K562 (cell line): ENCODE data around the gene EPHB4.

Experiments used
- EZH2 ChIP-seq: IDR thresholded peaks from 2 replicates; pipeline ENCODE4 v1.6.1; 2012; ENCODE audit warnings: low read depth, mild to moderate bottlenecking, inconsistent platforms, low read length, borderline replicate concordance
- HNRNPK ChIP-seq: fragments of 200-400 bp; formaldehyde crosslinking; IDR thresholded peaks from one replicate; pipeline ENCODE4 v1.6.1; 2018; ENCODE audit warnings: mild to moderate bottlenecking, low read depth, low read length; ENCODE audit not compliant: poor library complexity, severe bottlenecking
- NCOA6 ChIP-seq: fragments of 450-650 bp; IDR thresholded peaks from 2 replicates; pipeline ENCODE4 v1.6.1; 2017; ENCODE audit warnings: mild to moderate bottlenecking
- POLR2A ChIP-seq: fragments of 450-650 bp; conservative IDR thresholded peaks from 2 replicates; pipeline ENCODE4 v1.6.1; 2016
- PRPF4 ChIP-seq: fragments of 200-400 bp; formaldehyde crosslinking; IDR thresholded peaks from one replicate; pipeline ENCODE4 v1.6.1; 2017; ENCODE audit warnings: low read length, low read depth, mild to moderate bottlenecking; ENCODE audit not compliant: insufficient read depth, poor library complexity, severe bottlenecking
- RBM14 ChIP-seq: fragments of 200-400 bp; formaldehyde crosslinking; IDR thresholded peaks from 2 replicates; pipeline ENCODE4 v1.6.1; 2018; ENCODE audit warnings: low read depth, mild to moderate bottlenecking, low read length, moderate library complexity, borderline replicate concordance; ENCODE audit not compliant: insufficient read depth
- ZNF140 ChIP-seq: fragments of 250-450 bp; sonication (Bioruptor Pico); IDR thresholded peaks from 2 replicates; pipeline ENCODE4 v1.8.0; 2021; ENCODE audit warnings: moderate library complexity, mild to moderate bottlenecking, inconsistent platforms
- TF ChIP-seq, protein P1 (sequence below): sonication (generic); formaldehyde crosslinking; IDR thresholded peaks from 2 replicates; pipeline ENCODE4 v1.5.0; 2020; ENCODE audit warnings: missing genetic modification reagents
- TF ChIP-seq, protein P2 (sequence below): sonication (generic); formaldehyde crosslinking; IDR thresholded peaks from 2 replicates; pipeline ENCODE4 v1.8.1; 2023; ENCODE audit warnings: mild to moderate bottlenecking, missing genetic modification reagents
- TF ChIP-seq, protein P3 (sequence below): sonication (generic); formaldehyde crosslinking; IDR thresholded peaks from 2 replicates; pipeline ENCODE4 v1.8.0; 2022; ENCODE audit warnings: mild to moderate bottlenecking, missing genetic modification reagents
- TF ChIP-seq, protein P4 (sequence below): fragments of 450-650 bp; formaldehyde crosslinking; IDR thresholded peaks from 2 replicates; pipeline ENCODE4 v1.4.0; 2020; ENCODE audit warnings: mild to moderate bottlenecking, mixed read lengths

DNA sequence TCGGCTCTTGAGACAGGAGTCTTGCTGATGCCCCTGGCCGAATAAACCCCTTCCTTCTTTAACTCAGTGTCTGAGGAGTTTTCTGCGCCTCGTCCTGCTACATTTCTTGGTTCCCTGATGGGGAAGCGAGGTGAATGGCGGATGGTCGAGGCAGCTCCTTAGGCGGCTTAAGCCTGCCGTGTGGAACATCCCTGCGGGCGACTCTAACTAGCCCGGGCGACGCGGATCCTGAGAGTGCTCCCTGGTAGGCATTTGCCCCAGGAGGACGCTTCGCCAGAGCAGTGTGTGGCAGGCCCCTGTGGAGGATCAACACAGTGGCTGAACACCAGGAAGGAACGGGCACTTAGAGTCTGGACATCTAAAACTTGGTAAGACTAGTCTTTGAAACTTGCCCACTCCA lies 12.0 kb upstream of the EPHB4 start:
- TF ChIP-seq, protein P1, sequence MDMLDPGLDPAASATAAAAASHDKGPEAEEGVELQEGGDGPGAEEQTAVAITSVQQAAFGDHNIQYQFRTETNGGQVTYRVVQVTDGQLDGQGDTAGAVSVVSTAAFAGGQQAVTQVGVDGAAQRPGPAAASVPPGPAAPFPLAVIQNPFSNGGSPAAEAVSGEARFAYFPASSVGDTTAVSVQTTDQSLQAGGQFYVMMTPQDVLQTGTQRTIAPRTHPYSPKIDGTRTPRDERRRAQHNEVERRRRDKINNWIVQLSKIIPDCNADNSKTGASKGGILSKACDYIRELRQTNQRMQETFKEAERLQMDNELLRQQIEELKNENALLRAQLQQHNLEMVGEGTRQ (CRISPR knock-in tag) = no peak
- TF ChIP-seq, protein P2, sequence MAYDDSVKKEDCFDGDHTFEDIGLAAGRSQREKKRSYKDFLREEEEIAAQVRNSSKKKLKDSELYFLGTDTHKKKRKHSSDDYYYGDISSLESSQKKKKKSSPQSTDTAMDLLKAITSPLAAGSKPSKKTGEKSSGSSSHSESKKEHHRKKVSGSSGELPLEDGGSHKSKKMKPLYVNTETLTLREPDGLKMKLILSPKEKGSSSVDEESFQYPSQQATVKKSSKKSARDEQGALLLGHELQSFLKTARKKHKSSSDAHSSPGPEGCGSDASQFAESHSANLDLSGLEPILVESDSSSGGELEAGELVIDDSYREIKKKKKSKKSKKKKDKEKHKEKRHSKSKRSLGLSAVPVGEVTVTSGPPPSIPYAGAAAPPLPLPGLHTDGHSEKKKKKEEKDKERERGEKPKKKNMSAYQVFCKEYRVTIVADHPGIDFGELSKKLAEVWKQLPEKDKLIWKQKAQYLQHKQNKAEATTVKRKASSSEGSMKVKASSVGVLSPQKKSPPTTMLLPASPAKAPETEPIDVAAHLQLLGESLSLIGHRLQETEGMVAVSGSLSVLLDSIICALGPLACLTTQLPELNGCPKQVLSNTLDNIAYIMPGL = no peak
- no peak for TF ChIP-seq POLR2A
- TF ChIP-seq ZNF140 (CRISPR knock-in tag) = no peak
- TF ChIP-seq NCOA6 = no peak
- TF ChIP-seq, protein P3, sequence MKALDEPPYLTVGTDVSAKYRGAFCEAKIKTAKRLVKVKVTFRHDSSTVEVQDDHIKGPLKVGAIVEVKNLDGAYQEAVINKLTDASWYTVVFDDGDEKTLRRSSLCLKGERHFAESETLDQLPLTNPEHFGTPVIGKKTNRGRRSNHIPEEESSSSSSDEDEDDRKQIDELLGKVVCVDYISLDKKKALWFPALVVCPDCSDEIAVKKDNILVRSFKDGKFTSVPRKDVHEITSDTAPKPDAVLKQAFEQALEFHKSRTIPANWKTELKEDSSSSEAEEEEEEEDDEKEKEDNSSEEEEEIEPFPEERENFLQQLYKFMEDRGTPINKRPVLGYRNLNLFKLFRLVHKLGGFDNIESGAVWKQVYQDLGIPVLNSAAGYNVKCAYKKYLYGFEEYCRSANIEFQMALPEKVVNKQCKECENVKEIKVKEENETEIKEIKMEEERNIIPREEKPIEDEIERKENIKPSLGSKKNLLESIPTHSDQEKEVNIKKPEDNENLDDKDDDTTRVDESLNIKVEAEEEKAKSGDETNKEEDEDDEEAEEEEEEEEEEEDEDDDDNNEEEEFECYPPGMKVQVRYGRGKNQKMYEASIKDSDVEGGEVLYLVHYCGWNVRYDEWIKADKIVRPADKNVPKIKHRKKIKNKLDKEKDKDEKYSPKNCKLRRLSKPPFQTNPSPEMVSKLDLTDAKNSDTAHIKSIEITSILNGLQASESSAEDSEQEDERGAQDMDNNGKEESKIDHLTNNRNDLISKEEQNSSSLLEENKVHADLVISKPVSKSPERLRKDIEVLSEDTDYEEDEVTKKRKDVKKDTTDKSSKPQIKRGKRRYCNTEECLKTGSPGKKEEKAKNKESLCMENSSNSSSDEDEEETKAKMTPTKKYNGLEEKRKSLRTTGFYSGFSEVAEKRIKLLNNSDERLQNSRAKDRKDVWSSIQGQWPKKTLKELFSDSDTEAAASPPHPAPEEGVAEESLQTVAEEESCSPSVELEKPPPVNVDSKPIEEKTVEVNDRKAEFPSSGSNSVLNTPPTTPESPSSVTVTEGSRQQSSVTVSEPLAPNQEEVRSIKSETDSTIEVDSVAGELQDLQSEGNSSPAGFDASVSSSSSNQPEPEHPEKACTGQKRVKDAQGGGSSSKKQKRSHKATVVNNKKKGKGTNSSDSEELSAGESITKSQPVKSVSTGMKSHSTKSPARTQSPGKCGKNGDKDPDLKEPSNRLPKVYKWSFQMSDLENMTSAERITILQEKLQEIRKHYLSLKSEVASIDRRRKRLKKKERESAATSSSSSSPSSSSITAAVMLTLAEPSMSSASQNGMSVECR (CRISPR knock-in tag) = no peak
- TF ChIP-seq RBM14 = no peak
- TF ChIP-seq, protein P4, sequence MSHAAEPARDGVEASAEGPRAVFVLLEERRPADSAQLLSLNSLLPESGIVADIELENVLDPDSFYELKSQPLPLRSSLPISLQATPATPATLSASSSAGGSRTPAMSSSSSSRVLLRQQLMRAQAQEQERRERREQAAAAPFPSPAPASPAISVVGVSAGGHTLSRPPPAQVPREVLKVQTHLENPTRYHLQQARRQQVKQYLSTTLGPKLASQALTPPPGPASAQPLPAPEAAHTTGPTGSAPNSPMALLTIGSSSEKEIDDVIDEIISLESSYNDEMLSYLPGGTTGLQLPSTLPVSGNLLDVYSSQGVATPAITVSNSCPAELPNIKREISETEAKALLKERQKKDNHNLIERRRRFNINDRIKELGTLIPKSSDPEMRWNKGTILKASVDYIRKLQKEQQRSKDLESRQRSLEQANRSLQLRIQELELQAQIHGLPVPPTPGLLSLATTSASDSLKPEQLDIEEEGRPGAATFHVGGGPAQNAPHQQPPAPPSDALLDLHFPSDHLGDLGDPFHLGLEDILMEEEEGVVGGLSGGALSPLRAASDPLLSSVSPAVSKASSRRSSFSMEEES (CRISPR knock-in tag) = no peak
- no peak for TF ChIP-seq EZH2
- no peak for TF ChIP-seq PRPF4
- TF ChIP-seq HNRNPK = no peak
